Measurements from ENCODE around the gene NT5DC1. TPM values are rescaled to one million over a fixed set of nuclear protein-coding genes. Genes with fewer than 3 reads are reported as not detected.

The NT5DC1 gene
- polyA plus RNA-seq, 1 donor from 2014 or later: 1.3 TPM

GRCh38 chr6:116078945-116079344 is 21.7 kb upstream of the NT5DC1 start:
- TF ChIP-seq TAF1 (IDR thresholded peaks at IDR 0.05; ENCODE audit: low read depth): no peak
- no peak for TF ChIP-seq EZH2 (IDR thresholded peaks at IDR 0.05; ENCODE audit: borderline replicate concordance, insufficient read depth, low read length, poor library complexity, severe bottlenecking)
- TF ChIP-seq RAD21 (conservative IDR thresholded peaks at IDR 0.05): no peak
- TF ChIP-seq SMC3 (conservative IDR thresholded peaks at IDR 0.05; ENCODE audit: poor library complexity): no peak
- TF ChIP-seq CTCF (IDR thresholded peaks at IDR 0.05; ENCODE audit: poor library complexity, severe bottlenecking): no peak
- TF ChIP-seq MXI1 (conservative IDR thresholded peaks at IDR 0.05; ENCODE audit: poor library complexity, severe bottlenecking): no peak
- TF ChIP-seq POLR2AphosphoS5 (IDR thresholded peaks at IDR 0.05): no peak
- no peak for TF ChIP-seq EP300 (conservative IDR thresholded peaks at IDR 0.05; ENCODE audit: poor library complexity, severe bottlenecking)

GRCh38 chr6:116083052-116083451 is 17.6 kb upstream of the NT5DC1 start:
- no peak overlapping the region for H3K27ac ChIP-seq (ENCODE audit: low read length)
- H2AFZ ChIP-seq (ENCODE audit: low read depth, low read length): no peak overlapping the region
- TF ChIP-seq EP300 (conservative IDR thresholded peaks at IDR 0.05; ENCODE audit: poor library complexity, severe bottlenecking) (no peak), EZH2 (IDR thresholded peaks at IDR 0.05; ENCODE audit: borderline replicate concordance, insufficient read depth, low read length, poor library complexity, severe bottlenecking) (no peak), REST (IDR thresholded peaks at IDR 0.05; ENCODE audit: borderline replicate concordance) (no peak), TAF1 (IDR thresholded peaks at IDR 0.05; ENCODE audit: low read depth) (no peak)
- no peak overlapping the region for H3K4me2 ChIP-seq (ENCODE audit: low read length)
- no peaks in the 10 kb centered on the region for H4K20me1 ChIP-seq (ENCODE audit: insufficient read depth)
- H3K79me2 ChIP-seq (replicated peaks; ENCODE audit: insufficient read depth, low read length): no peaks in the 10 kb centered on the region
- no peaks in the 10 kb centered on the region for H3F3A ChIP-seq (ENCODE audit: insufficient read depth, low read length, poor library complexity, severe bottlenecking)
- no peak overlapping the region for H3K9ac ChIP-seq (ENCODE audit: low read length)
- no peaks in the 10 kb centered on the region for H3K9me3 ChIP-seq (ENCODE audit: low read length)
- H3K36me3 ChIP-seq (ENCODE audit: insufficient read depth, low read length): no peaks in the 10 kb centered on the region
- no peaks in the 10 kb centered on the region for H3K27me3 ChIP-seq (ENCODE audit: insufficient read depth, low read depth, low read length)
- no peak overlapping the region for H3K4me3 ChIP-seq (ENCODE audit: low read length)
- no peaks in the 10 kb centered on the region for H3K9me2 ChIP-seq (ENCODE audit: insufficient read depth, low read length)

More at GRCh38 chr6:116078945-116079344, 21.7 kb upstream of the NT5DC1 start:
- Histone ChIP-seq H3K27me3 (ENCODE audit: insufficient read depth, low read depth, low read length) (no peaks in the 10 kb centered on the region), H3K4me3 (ENCODE audit: low read length) (no peak overlapping the region), H2AFZ (ENCODE audit: low read depth, low read length) (no peak overlapping the region), H3K9ac (ENCODE audit: low read length) (no peak overlapping the region), H3F3A (ENCODE audit: insufficient read depth, low read length, poor library complexity, severe bottlenecking) (no peaks in the 10 kb centered on the region), H3K4me2 (ENCODE audit: low read length) (no peak overlapping the region), H3K27ac (ENCODE audit: low read length) (no peak overlapping the region), H3K9me2 (ENCODE audit: insufficient read depth, low read length) (no peaks in the 10 kb centered on the region), H3K79me2 (replicated peaks; ENCODE audit: insufficient read depth, low read length) (no peaks in the 10 kb centered on the region), H4K20me1 (ENCODE audit: insufficient read depth) (no peaks in the 10 kb centered on the region), H3K36me3 (ENCODE audit: insufficient read depth, low read length) (no peaks in the 10 kb centered on the region), H3K9me3 (ENCODE audit: low read length) (no peaks in the 10 kb centered on the region)
